ENCODE results near the gene NOTUM.
"Not testable (repeated sequence)": the region's sequence is repeated elsewhere in the genome, so short reads cannot be mapped to it uniquely, and the experiment has no call there.

Gene NOTUM

GRCh38 chr17:81918832-81919545, 42.0 kb downstream of the NOTUM start:
- FAIRE-seq (peak; percentile 9), DNase-seq (ENCODE audit: insufficient read length, low spot score) (no peak)
- TF ChIP-seq SPI1 (IDR thresholded peaks at IDR 0.05; ENCODE audit: low read depth, low read length) (no peak), POLR2A (IDR thresholded peaks at IDR 0.05; ENCODE audit: low read depth, low read length) (no peak), POLR2AphosphoS5 (IDR thresholded peaks at IDR 0.05; ENCODE audit: low read depth, low read length) (no peak), TAF1 (IDR thresholded peaks at IDR 0.05; ENCODE audit: low read depth, low read length) (no peak), PAX5 (IDR thresholded peaks at IDR 0.05; ENCODE audit: insufficient read depth, low read length, severe bottlenecking) (no peak), POU2F2 (IDR thresholded peaks at IDR 0.05; ENCODE audit: low read depth, low read length) (no peak)

- FAIRE-seq; DNase-seq (ENCODE audit: insufficient read length, low spot score): not testable (repeated sequence)
These were observed 42.7 kb downstream of the NOTUM start for GRCh38 chr17:81918333-81918669.

- TF ChIP-seq POU2F2 (IDR thresholded peaks at IDR 0.05; ENCODE audit: low read depth, low read length): no peak
- peak; percentile 78 for TF ChIP-seq POLR2A (IDR thresholded peaks at IDR 0.05; ENCODE audit: low read depth, low read length)
- TF ChIP-seq SPI1 (IDR thresholded peaks at IDR 0.05; ENCODE audit: low read depth, low read length): peak; percentile 28; the same call in 1 of the 2 replicates
- TF ChIP-seq TAF1 (IDR thresholded peaks at IDR 0.05; ENCODE audit: low read depth, low read length): peak; percentile 63; the same call in 1 of the 2 replicates
- peak; percentile 69 for TF ChIP-seq POLR2AphosphoS5 (IDR thresholded peaks at IDR 0.05; ENCODE audit: low read depth, low read length)
- TF ChIP-seq PAX5 (IDR thresholded peaks at IDR 0.05; ENCODE audit: insufficient read depth, low read length, severe bottlenecking): no peak
- FAIRE-seq: peak; percentile 92
- peak; percentile 100 for DNase-seq (ENCODE audit: insufficient read length, low spot score)
These were observed 43.2 kb downstream of the NOTUM start, which contains the start of gene SIRT7 for GRCh38 chr17:81917565-81918332. SIRT7 (minus strand) TSS chr17:81918176; CDS start chr17:81918131, 45 bp downstream.

DNA sequence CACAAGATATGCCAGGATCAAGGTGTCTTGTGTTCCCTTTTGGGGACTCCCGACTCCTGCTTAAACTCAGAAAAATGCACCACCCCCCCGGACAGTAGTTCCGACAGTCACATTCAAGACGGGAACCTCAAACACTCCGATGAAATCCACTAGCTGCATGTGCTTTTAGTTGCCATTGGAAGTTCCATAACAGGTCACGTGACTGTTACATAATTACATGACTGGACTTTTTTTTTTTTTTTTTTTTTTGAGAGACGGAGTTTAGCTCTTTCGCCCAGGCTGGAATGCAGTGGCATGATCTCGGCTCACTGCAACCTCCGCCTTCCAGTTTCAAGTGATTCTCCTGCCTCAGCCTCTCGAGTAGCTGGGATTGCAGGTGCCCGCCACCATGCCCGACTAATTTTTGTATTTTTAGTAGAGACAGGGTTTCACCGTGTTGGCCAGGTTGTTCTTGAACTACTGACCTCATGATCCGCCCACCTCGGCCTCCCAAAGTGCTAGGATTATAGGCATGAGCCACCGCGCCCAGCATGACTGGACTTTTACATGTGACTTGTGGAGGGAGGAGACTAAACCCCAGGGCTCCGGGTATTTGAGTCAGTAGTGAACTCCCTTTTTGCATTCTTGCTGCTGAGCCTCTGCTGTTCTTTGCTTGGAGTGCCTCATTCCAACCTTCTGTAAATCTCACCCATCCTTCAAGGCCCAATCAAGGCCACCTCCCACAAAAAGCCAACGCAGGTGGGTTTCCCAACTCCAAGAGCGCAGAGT, 44.6 kb downstream of the NOTUM start:
- no peak for FAIRE-seq
- DNase-seq (ENCODE audit: insufficient read length, low spot score): no peak
- no peak for TF ChIP-seq TAF1 (IDR thresholded peaks at IDR 0.05; ENCODE audit: low read depth, low read length)
- no peak for TF ChIP-seq POU2F2 (IDR thresholded peaks at IDR 0.05; ENCODE audit: low read depth, low read length)
- no peak for TF ChIP-seq POLR2AphosphoS5 (IDR thresholded peaks at IDR 0.05; ENCODE audit: low read depth, low read length)
- TF ChIP-seq PAX5 (IDR thresholded peaks at IDR 0.05; ENCODE audit: insufficient read depth, low read length, severe bottlenecking): no peak
- no peak for TF ChIP-seq POLR2A (IDR thresholded peaks at IDR 0.05; ENCODE audit: low read depth, low read length)
- TF ChIP-seq SPI1 (IDR thresholded peaks at IDR 0.05; ENCODE audit: low read depth, low read length): no peak

DNA sequence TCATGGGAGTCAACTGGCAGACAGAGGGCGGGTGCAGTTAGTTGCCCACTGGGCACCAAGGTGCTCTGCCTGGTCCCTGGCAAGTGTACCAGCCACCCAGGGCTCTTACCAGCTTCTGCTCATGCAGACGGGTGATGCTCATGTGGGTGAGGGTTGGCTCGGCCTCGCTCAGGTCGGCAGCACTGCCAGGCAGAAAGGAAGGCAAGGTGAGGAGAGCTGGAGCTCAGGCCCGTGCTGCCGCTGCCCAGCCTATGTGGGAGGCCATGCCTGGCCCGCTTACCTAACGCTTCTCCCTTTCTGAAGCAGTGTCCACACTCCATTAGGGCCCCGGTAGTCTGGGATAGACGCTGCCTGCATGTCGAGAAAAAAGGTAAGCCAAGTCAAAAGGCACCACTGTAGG, 45.7 kb downstream of the NOTUM start:
- DNase-seq (ENCODE audit: insufficient read length, low spot score): no peak
- no peak for FAIRE-seq
- TF ChIP-seq POLR2AphosphoS5 (IDR thresholded peaks at IDR 0.05; ENCODE audit: low read depth, low read length) (no peak), PAX5 (IDR thresholded peaks at IDR 0.05; ENCODE audit: insufficient read depth, low read length, severe bottlenecking) (no peak), TAF1 (IDR thresholded peaks at IDR 0.05; ENCODE audit: low read depth, low read length) (no peak), POLR2A (IDR thresholded peaks at IDR 0.05; ENCODE audit: low read depth, low read length) (no peak), POU2F2 (IDR thresholded peaks at IDR 0.05; ENCODE audit: low read depth, low read length) (no peak), SPI1 (IDR thresholded peaks at IDR 0.05; ENCODE audit: low read depth, low read length) (no peak)

GRCh38 chr17:81914103-81914850, 46.7 kb downstream of the NOTUM start:
- FAIRE-seq (no peak), DNase-seq (ENCODE audit: insufficient read length, low spot score) (no peak)
- no peak for TF ChIP-seq POLR2AphosphoS5 (IDR thresholded peaks at IDR 0.05; ENCODE audit: low read depth, low read length)
- no peak for TF ChIP-seq POU2F2 (IDR thresholded peaks at IDR 0.05; ENCODE audit: low read depth, low read length)
- TF ChIP-seq POLR2A (IDR thresholded peaks at IDR 0.05; ENCODE audit: low read depth, low read length): no peak
- no peak for TF ChIP-seq TAF1 (IDR thresholded peaks at IDR 0.05; ENCODE audit: low read depth, low read length)
- no peak for TF ChIP-seq PAX5 (IDR thresholded peaks at IDR 0.05; ENCODE audit: insufficient read depth, low read length, severe bottlenecking)
- no peak for TF ChIP-seq SPI1 (IDR thresholded peaks at IDR 0.05; ENCODE audit: low read depth, low read length)

DNA sequence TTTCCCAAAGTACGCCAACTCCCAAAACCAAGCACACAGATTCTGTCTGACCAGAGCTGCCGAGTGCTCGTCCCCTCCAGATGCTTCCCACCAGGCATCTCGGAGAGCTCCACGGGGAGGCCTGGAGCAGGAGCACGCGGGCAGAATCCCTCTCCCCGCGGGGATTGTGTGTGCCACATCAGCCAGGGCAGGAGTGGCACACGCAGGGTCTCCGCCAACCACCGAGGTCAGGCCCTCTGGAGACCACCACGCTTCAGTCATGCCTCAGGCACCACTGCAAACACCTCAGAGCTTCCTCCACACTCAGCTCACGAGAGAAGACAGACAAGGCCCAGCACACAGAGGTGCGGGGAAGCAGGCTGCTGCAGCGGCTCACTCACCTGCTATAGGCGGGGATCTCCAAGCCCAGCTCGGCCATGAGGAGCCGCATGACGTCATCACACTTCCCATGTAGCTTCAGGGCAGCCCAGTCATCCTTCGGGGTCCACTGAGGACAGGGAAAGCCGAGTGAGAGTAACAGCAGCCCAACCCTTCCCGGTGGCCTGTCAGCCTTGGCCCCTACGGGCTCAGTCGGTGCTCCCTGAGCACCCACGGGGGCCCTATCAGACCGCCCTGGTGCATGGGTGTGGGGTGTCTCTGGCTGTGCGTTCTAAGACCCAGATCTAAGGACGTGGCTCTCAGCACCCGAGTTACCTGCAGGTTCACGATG, 47.4 kb downstream of the NOTUM start:
- DNase-seq (ENCODE audit: insufficient read length, low spot score) (no peak), FAIRE-seq (no peak)
- TF ChIP-seq POLR2AphosphoS5 (IDR thresholded peaks at IDR 0.05; ENCODE audit: low read depth, low read length): no peak
- no peak for TF ChIP-seq POU2F2 (IDR thresholded peaks at IDR 0.05; ENCODE audit: low read depth, low read length)
- no peak for TF ChIP-seq TAF1 (IDR thresholded peaks at IDR 0.05; ENCODE audit: low read depth, low read length)

DNA sequence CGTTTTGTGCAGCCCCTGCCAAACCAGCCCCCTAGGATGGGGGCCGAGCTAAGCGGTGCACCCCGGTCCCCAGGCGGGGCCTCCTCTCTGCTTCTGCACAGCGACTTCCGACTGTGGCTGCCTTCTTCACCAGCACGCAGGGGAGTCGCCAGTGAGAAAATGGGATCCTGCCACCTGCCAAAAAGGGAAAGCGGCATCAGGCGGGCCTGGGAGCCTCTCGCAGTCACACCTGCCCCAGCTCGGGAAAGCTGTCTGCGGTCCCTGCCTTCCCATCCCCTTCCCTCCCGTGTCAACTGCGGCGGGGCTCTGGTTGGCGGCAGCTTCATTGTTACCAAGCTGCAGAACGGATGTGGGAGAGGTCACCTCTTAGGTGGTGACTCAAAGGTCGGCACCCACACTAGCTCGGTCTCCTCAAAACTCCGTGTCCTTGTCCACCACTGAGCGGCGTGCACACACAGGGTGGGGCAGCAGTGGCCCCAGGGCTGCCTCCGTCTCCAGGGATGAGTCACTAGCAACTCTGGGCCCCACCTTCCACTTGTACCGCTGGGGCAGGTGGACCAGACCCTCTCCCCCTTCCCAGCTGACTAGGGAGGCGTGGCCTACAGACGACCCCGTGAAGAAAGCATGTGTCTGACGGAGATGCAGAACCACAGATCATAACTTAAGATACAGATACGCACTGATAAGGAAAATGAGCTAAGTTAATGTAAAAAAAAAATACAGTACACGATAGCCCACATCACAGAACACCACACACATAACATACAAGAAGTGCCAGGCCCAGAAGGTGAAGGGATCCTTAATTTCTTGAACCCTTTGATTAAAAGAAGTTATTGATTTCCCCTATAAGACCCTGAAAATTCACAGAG, 48.3 kb downstream of the NOTUM start:
- DNase-seq (ENCODE audit: insufficient read length, low spot score) (no peak), FAIRE-seq (no peak)
- TF ChIP-seq POLR2A (IDR thresholded peaks at IDR 0.05; ENCODE audit: low read depth, low read length) (no peak), POLR2AphosphoS5 (IDR thresholded peaks at IDR 0.05; ENCODE audit: low read depth, low read length) (no peak), POU2F2 (IDR thresholded peaks at IDR 0.05; ENCODE audit: low read depth, low read length) (no peak), PAX5 (IDR thresholded peaks at IDR 0.05; ENCODE audit: insufficient read depth, low read length, severe bottlenecking) (no peak), SPI1 (IDR thresholded peaks at IDR 0.05; ENCODE audit: low read depth, low read length) (no peak), TAF1 (IDR thresholded peaks at IDR 0.05; ENCODE audit: low read depth, low read length) (no peak)

Data from GM12891 (cell line).